NT2/D1 (cell line): Measurements from ENCODE around the gene CHIC2.

Source experiments
- DNase-seq: peaks from one replicate; pipeline ENCODE4 v3.0.0-alpha.2; 2011; ENCODE audit warnings: low read depth, low spot score
- H3K27me3 ChIP-seq: 2 replicates; pipeline ENCODE4 v1.6.0; 2011; ENCODE audit warnings: mild to moderate bottlenecking; ENCODE audit not compliant: insufficient read length, insufficient read depth
- H3K36me3 ChIP-seq: 2 replicates; pipeline ENCODE4 v1.6.1; 2011; ENCODE audit warnings: mild to moderate bottlenecking, low read length, mixed read lengths; ENCODE audit not compliant: insufficient read depth, insufficient read length
- H3K4me1 ChIP-seq: 2 replicates; pipeline ENCODE4 v1.5.1; 2011; ENCODE audit not compliant: insufficient read depth, insufficient read length
- H3K4me3 ChIP-seq: 2 replicates; pipeline ENCODE4 v1.5.1; 2011; ENCODE audit warnings: low read depth; ENCODE audit not compliant: insufficient read length
- H3K9ac ChIP-seq: 2 replicates; pipeline ENCODE4 v1.6.0; 2011; ENCODE audit warnings: low read depth; ENCODE audit not compliant: insufficient read length
- H3K9me3 ChIP-seq: 2 replicates; pipeline ENCODE4 v1.5.1; 2011; ENCODE audit warnings: mild to moderate bottlenecking, low read length; ENCODE audit not compliant: insufficient read depth
- SUZ12 ChIP-seq: IDR thresholded peaks from 2 replicates; pipeline ENCODE4 v1.6.1; 2011; ENCODE audit not compliant: insufficient read length, insufficient read depth; ENCODE audit errors: extremely low read depth
- YY1 ChIP-seq: IDR thresholded peaks from 2 replicates; pipeline ENCODE4 v1.6.1; 2011; ENCODE audit not compliant: insufficient read length, insufficient read depth
- ZNF274 ChIP-seq: IDR thresholded peaks from 2 replicates; pipeline ENCODE4 v1.6.1; 2011; ENCODE audit warnings: mild to moderate bottlenecking, low read depth, low read length

The CHIC2 gene

DNA sequence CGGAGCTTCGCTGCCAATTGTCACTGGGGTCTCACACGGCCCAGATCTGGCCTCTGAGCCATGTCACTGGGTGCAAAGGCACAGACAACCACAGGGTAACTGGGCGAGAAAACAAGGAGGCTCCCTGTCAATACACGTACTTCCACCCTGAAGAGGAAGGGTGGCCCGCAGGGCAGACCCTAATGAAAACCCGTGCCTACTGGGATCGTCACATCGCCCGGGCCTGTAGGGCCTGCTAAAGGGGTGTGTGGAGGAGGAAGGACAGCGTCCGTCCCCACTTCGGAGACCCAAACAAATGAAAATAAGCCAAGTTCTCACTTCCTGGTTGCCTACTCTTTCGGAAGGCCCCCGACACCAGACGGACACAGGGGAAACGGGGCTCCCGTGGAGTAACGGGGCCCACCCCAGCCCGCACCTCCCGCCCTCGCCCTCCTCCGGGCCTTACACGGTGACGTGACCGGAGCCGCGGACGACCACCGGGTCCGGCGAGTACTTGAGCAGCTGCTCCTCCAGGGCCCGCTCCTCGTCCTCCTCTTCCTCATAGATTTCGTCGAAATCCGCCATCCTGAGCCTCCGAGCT is 578 bp downstream of the CHIC2 start:
- DNase-seq, result peak; percentile 8
- Histone ChIP-seq H3K4me1 (no peaks in the 10 kb centered on the region), H3K27me3 (peaks cover 8% of the 10 kb centered on the region), H3K9ac (peak overlapping the region; percentile 80), H3K36me3 (no peaks in the 10 kb centered on the region), H3K4me3 (peak overlapping the region; percentile 82), H3K9me3 (no peaks in the 10 kb centered on the region)
- TF ChIP-seq SUZ12 (no peak), YY1 (no peak), ZNF274 (no peak)

DNA sequence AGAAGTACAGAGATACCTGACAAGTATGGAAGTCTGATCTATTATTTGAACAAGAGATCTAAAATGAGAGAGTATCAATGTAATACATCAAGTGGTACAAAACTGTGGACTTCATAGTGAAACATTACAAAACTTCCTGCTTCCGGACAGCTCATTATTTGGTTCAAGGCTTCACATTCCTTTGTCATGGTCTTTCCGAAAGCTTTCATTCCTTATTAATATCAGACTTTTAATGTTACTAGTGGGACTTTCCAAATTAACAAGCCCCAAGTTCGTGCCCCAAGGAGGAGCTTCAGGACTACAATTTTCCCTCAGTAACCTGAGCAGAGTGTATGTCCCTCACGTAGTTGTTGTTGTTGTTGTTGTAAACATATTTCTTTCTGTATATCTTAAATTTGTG is 1.2 kb downstream of the CHIC2 start:
- Histone ChIP-seq H3K27me3 (peaks cover 8% of the 10 kb centered on the region), H3K9me3 (no peaks in the 10 kb centered on the region), H3K4me1 (no peaks in the 10 kb centered on the region)

DNA sequence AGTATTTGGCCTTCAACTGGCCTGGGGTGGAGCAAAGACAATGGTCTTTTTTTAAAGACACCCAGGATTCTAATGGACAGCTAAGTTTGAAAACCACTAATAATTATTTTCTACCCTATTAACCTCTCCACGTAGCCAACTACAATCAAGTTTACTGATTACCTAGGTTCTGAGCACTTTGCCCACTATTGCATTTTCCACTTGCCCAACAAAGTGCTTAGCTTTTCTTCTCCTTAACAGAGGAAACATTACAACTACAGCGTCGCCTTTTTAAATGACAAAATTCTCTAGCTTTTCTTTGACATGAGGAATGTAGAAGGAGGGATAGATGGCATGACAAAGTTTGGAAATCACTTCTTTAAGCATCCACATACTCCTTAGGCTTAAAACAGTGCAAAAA is 2.0 kb downstream of the CHIC2 start:
- peaks cover 8% of the 10 kb centered on the region for H3K27me3 ChIP-seq
- no peaks in the 10 kb centered on the region for H3K9me3 ChIP-seq
- TF ChIP-seq YY1 (no peak), SUZ12 (no peak), ZNF274 (no peak)
- no peaks in the 10 kb centered on the region for H3K4me1 ChIP-seq
- no peak for DNase-seq
- H3K4me3 ChIP-seq, result no peak overlapping the region
- H3K9ac ChIP-seq, result no peak overlapping the region
- no peaks in the 10 kb centered on the region for H3K36me3 ChIP-seq

More for the DNA sequence above, 1.2 kb downstream of the CHIC2 start:
- Histone ChIP-seq H3K36me3 (no peaks in the 10 kb centered on the region), H3K9ac (peak overlapping the region; percentile 80), H3K4me3 (peak overlapping the region; percentile 82)
- TF ChIP-seq ZNF274, result no peak
- no peak for TF ChIP-seq YY1
- TF ChIP-seq SUZ12, result no peak
- no peak for DNase-seq

DNA sequence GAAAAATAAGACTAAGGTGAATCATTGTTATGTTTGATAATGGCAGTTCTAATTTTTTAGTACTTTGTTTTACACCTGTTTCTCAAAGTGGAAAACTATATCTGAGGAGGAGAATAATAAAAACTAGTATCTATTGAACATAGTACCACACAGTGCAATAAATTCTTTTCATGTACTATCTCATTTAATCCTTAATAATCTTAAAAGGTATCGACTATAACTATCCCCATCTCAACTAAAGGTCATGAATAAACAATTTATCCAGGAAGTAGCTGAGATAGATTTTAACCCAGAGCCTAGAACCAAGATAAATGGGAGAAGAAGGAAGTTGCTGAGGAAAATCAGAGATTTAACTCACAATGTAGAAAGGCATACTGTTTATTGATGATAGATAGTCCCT is 2.5 kb downstream of the CHIC2 start:
- Histone ChIP-seq H3K4me1 (no peaks in the 10 kb centered on the region), H3K4me3 (no peak overlapping the region), H3K27me3 (peaks cover 8% of the 10 kb centered on the region), H3K9me3 (no peaks in the 10 kb centered on the region), H3K9ac (no peak overlapping the region), H3K36me3 (no peaks in the 10 kb centered on the region)
- TF ChIP-seq ZNF274 (no peak), YY1 (no peak), SUZ12 (no peak)
- DNase-seq, result no peak

DNA sequence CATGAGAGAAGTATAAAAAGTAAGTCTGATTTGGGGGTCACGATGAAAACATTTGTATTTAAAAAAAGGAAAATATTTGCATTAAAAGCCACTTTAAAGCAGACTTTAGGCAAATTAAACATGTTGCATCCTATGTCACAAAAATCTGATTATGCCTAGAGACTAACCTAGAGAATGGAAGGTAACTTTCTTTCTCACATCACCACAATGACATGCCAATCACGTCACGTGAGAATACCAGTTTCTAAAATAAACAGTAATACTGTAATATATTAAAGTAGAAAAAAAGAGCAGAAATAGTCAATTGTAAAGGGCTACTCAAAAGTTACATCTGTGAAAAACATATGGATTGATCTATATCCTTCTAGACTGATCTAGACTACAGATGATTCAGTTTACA is 3.3 kb downstream of the CHIC2 start:
- Histone ChIP-seq H3K36me3 (no peaks in the 10 kb centered on the region), H3K9ac (no peak overlapping the region), H3K27me3 (peaks cover 8% of the 10 kb centered on the region), H3K9me3 (no peaks in the 10 kb centered on the region), H3K4me3 (no peak overlapping the region), H3K4me1 (no peaks in the 10 kb centered on the region)
- DNase-seq, result no peak
- TF ChIP-seq YY1 (no peak), SUZ12 (no peak), ZNF274 (no peak)

DNA sequence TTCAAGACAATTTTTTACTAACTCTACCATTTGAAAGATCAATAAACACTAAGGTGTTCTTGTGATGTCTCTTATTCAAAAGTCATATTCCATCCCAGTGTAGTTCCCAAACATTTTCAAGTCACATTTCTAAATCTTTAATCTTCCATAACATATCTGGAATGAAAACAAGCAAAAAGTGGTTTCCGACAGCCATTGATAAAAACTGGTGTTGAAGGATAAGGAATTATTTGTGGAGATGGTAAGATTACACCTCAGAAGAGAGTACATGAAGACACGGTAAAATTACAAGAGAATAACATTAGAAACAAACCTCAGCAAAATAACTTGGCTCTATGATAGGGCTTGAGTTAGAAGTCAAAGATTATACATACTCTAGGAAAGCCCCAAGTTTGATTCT is 4.3 kb downstream of the CHIC2 start:
- no peaks in the 10 kb centered on the region for H3K9me3 ChIP-seq
- no peak overlapping the region for H3K4me3 ChIP-seq
- no peaks in the 10 kb centered on the region for H3K4me1 ChIP-seq
- no peak overlapping the region for H3K9ac ChIP-seq
- H3K36me3 ChIP-seq, result no peaks in the 10 kb centered on the region
- no peaks in the 10 kb centered on the region for H3K27me3 ChIP-seq
- no peak for TF ChIP-seq SUZ12
- TF ChIP-seq ZNF274, result no peak
- no peak for TF ChIP-seq YY1
- DNase-seq, result no peak

DNA sequence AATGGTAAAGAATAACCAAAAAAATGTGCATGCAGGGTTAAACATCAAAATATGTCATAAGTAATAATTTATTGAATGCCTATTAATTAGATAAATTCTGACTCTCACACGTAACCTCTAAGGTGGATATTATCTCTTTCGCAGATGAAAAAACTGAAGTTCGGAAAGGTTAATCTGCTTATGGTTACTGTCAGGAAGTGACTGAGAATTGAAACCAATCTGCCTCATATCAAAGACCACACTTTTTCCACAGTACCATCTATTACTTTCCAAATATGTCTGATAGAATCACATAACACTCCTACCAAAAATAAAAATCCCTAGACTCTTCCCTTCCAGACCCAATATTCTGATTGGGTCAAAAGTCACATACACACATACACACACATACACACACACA is 6.2 kb downstream of the CHIC2 start:
- TF ChIP-seq YY1 (no peak), SUZ12 (no peak), ZNF274 (no peak)
- Histone ChIP-seq H3K4me3 (no peak overlapping the region), H3K27me3 (no peaks in the 10 kb centered on the region), H3K4me1 (no peaks in the 10 kb centered on the region), H3K9me3 (no peaks in the 10 kb centered on the region), H3K36me3 (no peaks in the 10 kb centered on the region), H3K9ac (no peak overlapping the region)
- no peak for DNase-seq
